Measurements from ENCODE around the gene ZNF460.
A peak's percentile ranks its signal among the peaks of the same experiment; 100 is the strongest.

The ZNF460 gene

DNA sequence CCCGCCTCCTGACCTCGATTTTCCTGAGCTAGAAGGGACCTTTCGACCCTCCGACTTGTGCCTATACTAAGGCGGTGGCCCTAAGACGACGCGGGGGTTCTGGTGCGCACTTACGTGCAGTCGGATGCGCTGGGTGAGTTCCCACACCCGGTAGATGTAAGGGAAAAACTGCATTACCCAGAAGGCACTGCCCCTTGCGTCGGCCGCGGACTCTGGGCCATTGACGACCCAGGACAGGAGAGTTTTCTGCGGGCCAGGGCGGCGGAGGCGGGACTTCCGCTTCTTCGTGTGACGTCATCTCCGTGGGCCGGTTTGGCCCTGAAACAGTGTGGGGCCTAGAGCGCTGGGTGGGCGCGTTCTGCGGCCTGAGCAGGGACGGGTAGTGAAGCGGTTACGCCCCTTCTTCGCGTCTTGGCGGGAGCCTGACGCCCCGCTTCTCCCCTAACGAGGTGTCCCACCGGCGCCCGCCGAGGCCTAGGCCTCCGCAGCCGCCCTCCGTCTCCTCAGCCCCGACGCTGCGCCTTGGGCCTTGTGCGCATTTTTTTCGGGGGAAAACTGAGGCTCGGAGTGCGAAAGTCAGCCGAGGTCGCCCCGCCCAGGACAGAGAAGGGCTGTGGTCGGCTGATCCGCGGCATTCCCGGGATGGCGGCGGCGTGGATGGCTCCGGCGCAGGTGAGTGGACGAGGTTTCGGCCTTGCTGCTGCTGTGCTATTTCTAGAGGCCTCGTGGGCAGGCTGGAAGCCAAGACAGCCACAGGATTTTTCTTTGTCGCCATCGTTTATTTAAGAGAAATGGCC lies at the start of gene ZNF460:
Gene ZNF460 (plus strand): TSS at position 321 of the 797 bp plus-strand sequence. CDS start 322 bp downstream, at position 643.
- peak; percentile 97 for DNase-seq (ENCODE audit: low read depth)

DNA sequence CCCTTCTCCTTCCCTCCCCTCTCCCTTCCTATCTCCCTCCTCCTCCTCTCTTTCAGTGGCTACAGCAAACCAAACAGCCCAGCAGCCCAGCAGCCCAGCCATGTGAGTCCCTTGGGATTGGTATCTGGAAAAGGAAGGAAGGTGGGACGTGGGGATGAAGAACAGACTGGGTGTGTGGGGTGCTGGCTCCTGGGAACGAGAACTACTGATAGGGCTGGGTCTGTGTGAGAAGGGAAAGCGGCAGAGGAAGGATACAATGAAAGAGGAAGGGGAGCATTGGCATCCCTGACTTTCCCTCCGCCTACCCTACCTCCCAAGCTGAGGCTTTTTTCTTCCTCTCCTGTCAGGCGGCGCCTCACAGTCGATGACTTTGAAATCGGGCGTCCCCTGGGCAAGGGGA lies 48.6 kb upstream of the ZNF460 start:
- no peak for DNase-seq (ENCODE audit: low read depth)

DNA sequence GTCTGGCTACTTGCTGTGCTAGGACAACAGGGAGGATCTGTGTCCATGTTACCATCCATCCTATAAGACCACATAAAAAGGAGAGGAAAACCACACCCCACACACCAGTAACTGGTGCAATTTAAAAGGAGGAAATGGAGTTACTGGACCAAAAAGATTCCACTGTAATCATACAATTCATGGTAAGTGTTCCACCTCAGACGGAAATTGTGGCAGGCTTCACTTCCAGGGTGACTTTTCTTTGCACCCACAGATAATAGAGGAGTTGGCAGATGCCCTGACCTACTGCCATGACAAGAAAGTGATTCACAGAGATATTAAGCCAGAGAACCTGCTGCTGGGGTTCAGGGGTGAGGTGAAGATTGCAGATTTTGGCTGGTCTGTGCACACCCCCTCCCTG lies 47.1 kb upstream of the ZNF460 start:
- no peak for DNase-seq (ENCODE audit: low read depth)

DNA sequence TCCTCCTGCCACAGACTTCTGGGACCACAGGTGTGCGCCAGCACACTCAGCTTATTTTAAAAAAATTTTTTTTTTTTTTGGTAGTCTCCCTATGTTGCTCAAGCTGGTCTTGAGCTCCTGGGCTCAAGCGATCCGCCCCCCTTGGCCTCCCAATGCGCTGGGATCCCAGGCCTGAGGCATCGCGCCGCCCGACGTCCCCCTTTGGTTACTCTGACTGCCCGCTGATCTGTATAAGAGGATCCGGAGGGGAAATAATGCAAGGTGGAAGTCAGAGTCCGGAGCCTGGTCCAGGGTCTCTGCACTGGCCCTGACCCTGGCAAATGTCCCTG lies 40.3 kb upstream of the ZNF460 start:
- peak; percentile 11 for DNase-seq (ENCODE audit: low read depth)

DNA sequence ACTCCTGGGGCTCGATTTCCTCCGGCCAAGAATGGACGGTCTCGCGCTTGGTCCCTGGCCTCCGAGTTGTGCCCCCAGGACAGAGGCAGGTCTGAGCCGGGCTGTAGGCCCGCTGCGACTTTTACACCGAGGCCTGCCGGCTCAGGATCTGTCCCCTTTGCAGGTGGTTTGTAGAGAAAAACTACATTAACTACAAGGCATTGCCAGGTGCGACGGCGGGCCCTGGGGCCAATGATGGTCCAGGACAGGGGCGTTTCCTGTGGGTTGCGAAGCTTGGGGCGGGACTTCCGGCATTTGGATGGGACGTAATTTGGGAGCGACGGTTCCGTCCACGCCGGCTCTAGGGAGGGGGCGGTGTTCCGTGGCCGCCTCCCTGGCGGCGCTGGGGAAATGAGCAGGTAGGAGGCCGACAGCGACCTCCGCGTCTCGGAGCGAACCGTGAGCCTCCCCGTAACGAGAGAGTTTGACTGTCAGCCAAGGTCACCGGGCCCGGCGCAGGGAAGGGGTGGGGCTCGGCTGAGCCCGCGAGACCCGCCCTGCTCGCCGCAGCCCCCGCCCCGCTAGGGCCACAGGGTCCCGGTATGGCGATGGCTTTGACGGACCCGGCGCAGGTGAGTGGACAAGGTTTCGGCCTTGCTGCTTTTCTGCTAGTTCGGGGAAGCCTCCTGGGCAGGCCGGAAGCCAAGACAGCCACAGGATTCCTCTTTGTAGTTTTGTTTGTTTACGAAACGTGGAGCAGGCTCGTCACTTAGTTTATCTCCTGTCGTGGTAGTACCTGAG lies 39.8 kb upstream of the ZNF460 start, which contains the start of gene ZNF805:
Gene ZNF805 (plus strand): TSS at position 322 of the 780 bp plus-strand sequence. CDS start 260 bp downstream, at position 582.
- peak; percentile 94 for DNase-seq (ENCODE audit: low read depth)

DNA sequence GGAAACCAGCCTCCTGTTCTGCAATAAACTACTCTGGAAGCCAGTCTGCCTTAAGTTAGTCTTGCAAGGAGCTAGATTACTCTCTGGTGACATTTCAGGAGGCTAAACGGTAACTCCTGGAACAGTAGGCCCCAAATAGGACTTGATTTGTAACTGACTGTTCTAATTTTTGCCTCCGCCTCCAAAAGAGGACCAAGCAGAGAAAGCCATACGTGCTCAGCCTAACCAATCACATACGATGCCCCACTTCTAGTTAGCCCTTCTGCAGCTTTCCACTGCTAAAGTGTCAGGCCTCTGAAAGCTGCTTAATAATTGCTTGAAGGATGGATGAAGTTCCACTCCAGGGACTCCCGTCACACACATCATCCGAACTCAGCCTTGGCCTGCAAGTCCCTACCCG lies 39.1 kb upstream of the ZNF460 start:
- peak; percentile 57 for DNase-seq (ENCODE audit: low read depth)

DNA sequence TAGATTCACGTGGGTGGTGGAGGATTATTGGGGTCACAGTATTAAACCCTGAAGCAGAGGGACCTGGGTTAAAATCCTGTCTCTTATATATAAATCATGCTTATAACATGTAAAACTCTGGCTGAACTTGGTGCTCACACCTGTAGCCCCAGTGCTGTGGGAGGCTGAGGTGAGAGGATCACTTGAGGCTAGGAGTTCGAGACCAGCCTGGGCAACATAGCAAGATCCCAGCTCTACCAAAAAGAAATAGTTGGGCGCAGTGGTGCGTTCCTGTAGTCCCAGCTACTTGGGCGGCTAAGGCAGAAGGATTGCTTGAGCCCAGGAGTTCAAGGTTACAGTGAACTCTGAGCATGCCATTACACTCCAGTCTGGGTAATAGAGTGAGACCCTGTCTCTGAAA lies 37.5 kb upstream of the ZNF460 start:
- no peak for DNase-seq (ENCODE audit: low read depth)

DNA sequence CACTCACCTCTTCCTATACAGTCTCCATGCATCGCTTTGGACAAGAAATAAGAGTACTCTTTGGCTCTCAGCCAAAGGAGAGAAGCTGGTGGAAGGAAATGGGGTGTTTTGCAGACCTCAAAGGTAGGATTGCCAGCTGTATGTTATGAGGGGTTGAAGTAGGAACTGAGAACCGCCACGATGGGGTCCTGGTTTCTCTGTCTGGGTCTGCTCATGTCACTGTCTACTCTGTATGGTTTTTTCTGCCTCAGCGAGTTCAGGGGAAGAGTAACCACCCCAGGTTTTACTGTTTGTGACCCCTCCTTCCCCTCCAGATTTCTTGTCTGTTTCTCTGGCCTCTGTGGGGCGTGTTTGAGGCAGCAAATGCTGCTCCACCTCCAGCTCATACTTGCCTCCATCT lies 35.8 kb upstream of the ZNF460 start:
- no peak for DNase-seq (ENCODE audit: low read depth)

DNA sequence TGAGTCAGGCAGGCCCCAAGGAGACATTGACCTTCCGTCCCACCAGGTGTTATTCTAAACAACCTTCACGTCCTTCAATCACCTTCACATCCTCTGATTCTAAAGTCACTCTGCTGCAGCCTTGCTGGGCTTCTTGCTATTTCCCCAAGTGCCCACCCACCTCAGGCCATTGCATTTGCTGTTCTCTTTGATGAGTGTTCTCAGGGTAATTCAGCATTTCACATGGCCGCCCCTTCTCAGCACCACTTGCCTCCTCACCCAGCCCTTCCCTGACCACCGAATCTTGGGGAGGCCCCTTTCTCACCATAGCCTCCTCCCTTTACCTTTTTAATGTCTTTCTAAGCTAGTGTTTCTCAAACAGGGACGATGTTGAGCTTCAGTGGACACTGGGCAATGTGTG lies 35.2 kb upstream of the ZNF460 start:
- no peak for DNase-seq (ENCODE audit: low read depth)

DNA sequence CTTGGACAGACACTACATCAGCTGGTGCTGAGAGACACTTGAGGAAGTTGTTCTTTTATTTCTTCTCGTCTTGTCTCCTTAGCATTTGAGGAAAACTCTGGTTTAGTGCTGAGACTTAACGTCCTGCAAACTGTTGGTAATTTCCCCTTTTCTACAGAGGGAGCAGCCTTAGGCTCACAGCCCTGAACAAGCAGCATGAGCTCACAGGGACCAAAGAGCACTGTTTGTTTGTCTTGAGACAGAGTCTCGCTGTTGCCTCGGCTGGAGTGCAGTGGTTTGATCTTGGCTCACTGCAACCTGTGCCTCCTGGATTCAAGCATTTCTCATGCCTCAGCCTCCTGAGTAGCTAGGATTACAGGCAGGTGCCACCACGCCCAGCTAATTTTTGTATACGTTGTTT lies 34.3 kb upstream of the ZNF460 start:
- no peak for DNase-seq (ENCODE audit: low read depth)

DNA sequence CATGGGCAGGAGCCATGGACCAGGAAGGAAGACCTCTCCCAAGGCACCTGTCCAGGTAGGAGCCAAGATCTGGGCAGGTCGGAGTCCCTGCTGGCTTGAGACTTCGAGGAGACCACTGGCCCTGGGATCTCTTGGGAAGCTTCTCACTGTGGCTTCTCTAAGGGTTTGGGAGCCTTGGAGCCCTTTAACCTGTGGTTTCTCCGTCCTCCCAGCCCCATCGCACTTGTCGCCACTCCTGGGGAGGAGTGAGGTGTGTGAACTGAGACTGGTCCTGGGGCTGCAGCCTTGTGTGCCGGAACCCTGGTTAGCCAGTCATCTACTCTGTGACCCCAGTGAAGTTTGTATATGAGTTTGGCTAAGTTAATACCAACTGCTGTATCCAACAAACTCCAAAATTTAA lies 31.6 kb upstream of the ZNF460 start:
- no peak for DNase-seq (ENCODE audit: low read depth)

DNA sequence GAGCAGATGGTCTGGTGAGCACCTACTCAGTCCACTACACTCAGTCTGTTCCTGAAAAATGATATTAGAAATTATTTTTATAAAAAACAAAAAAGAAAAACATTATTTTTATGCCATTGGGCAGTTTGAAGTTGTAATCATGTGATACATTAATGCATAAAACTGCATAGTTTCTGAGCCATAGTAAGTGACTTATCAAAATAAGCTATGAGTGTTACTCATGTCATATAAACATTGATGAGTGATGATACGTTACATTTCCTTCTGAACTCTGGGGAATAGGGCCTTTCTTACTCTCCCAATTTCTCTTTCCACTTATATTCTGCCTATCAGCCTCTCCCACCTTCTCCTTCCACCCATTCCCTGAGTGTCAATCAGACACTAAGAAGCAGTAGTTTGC lies 31.0 kb upstream of the ZNF460 start:
- DNase-seq (ENCODE audit: low read depth): peak; percentile 9

DNA sequence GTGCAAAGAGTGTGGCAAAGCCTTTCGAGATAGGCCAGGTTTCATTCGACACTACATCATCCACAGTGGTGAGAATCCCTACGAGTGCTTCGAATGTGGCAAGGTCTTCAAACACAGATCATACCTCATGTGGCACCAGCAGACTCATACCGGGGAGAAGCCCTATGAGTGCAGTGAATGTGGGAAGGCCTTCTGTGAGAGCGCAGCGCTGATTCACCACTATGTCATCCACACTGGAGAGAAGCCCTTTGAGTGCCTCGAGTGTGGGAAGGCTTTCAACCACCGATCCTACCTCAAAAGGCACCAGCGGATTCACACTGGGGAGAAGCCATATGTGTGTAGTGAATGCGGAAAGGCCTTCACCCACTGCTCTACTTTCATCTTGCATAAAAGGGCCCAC lies 26.5 kb upstream of the ZNF460 start:
- DNase-seq (ENCODE audit: low read depth): peak; percentile 19

DNA sequence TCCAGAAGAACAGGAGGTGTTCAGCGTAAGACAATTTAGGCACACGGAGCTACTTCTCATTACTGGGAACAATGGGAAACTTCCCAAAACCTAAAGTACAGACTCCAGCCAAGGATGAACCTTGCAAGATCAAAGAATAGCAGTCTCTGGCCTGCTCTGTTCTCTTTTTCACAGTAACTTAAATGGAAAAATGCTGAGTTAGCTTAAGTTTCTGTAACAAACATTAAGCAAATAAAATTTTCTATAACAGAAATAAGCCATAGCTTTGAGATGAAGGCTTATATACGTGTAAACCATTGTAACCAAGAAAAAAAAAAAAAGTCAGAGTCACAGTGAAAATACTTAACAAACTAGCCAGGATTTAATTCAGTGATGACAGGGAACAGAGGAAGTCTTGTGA lies 18.2 kb upstream of the ZNF460 start:
- DNase-seq (ENCODE audit: low read depth): no peak

DNA sequence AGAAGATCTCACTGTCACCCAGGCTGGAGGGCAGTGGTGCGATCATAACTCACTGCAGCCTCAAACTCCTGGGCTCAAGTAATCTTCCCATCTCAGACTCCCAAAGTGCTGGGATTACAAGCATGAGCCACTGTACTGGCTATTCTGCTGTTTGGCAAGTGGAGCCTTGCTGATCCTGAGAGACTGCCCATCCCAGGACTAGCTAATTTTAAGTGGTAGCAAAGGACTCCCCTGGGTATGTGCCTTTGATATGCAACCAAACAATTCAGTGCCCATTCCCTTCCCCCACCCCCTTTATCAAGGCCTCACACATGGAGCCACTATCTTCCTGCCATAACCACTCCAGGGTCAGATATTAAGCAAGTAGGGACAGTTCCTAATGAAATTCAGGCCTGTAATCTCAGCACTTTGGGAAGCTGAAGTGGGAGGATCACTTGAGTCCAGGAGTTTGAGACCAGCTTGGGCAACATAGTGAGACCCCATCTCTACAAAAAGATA lies 17.0 kb upstream of the ZNF460 start:
- no peak for DNase-seq (ENCODE audit: low read depth)

DNA sequence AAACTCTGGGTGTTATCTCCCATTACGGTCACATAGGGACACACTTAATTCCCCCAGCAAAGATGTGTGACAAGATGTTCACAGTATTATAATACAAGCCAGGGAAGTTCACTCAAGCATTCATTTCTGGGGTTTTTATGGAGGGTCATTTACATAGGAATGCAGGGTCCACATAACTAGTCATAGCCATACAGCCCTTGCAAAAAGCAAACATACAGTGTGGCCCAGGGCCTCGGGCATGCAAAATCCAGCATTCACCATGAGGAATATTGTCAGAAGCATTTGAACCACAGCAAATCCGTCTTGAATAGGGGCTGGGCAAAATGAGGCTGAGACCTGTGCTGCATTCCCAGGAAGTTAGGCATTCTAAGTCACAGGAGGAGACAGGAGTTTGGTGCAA lies 13.0 kb upstream of the ZNF460 start:
- DNase-seq (ENCODE audit: low read depth): no peak

DNA sequence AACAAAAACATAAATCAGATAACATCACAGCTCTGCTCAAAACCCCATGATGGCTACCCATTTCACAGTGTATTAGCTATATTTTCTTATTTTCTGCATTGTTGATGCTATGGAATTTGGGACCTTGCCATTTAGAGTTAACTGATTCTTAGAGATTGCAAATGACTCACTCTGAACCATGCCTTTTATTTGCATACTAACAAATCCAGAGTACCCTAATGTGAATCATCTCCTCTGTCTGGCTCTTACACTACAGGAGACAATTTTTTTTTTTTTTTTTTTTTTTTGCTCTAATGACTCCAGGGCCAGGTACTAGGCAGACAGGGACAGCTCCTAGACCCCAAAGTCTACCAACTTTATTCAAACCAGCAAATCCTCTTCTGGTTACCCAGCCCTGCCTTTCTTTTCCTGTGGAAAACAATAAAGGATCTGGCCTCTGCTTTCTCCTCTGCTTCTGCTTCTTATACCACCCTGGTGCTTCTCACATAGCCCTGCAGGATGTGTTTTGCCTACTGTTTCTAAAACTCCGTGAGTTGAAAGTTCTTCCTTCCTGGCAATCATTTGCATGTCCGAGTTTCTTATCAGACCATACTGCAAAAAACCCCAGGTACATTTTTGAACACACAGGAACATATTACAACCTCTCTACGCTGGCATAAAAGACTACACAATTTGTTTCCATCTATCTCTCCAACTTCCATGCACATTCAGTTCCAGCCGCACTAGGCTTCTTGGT lies 10.6 kb upstream of the ZNF460 start:
- DNase-seq (ENCODE audit: low read depth): peak; percentile 95

DNA sequence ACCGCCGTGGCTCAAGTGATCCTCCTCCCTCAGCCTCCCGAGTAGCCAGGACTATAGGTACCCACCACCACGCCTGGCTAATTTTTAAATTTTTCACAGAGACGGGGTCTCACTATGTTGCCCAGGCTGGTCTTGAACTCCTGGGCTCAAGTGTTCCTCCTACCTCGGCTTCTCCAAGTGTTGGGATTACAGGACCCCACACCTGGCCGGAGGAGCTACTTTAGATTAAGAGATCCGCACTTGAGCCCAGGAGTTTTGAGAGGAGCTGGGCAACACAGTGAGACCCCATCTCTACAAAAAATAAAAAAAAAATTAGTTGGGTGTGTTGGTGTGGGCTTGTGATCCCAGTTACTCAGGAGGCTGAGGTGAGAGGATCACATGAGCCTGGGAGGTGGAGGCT lies 9.0 kb upstream of the ZNF460 start:
- no peak for DNase-seq (ENCODE audit: low read depth)

DNA sequence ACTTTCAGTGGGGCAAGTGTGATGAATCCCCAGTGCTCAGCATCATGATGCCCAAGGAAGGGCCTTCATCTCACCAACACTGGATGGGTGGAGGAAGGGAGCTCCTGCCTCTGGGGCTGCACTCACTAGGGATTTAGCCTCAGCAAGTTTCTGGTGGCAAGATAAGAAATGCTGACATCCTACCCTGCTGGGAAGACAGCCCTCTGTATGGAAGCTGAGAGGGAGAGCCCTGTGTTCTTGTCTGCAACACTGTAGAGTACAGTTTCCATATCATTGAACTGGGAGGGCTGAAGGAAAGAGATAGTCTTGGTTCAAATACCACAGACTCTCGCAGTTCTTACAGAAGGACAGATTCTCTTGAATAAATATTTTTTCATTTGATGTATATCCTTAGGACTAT lies 7.3 kb upstream of the ZNF460 start:
- no peak for DNase-seq (ENCODE audit: low read depth)

DNA sequence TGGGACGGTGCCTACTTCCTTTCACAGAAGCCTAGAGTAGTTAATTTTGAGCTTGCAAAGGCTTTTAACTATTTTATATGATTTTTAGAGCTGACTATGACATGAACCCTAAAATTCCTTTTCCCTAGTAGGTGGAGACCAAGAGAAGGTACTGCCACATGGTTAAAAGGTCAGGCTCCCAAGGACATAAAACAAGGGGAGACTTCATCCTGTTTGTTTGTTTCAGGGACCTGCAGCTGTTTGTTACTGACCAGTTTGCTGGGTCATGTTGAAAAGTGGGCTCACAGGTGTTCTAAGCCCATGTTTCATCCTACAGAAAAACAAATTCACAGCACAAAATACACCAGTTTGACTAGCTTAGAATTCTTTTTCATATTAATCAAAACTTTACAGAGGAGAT lies 3.9 kb upstream of the ZNF460 start:
- DNase-seq (ENCODE audit: low read depth): no peak

DNA sequence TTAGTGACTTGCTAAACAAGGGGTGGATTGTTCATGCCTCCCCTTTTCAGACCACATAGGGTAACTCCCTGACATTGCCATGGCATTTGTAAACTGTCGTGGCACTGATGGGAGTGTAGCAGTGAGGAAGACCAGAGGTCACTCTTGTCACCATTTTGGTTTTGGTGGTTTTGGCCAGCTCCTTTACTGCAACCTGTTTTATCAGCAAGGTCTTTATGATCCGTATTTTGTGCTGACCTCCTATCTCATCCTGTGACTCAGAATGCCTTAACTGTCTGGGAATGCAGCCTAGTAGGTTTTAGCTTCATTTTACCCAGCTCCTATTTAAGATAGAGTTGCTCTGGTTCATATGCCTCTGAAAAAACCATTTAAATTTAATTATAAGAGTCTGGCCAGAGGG lies 1.8 kb upstream of the ZNF460 start:
- peak; percentile 88 for DNase-seq (ENCODE audit: low read depth)

DNA sequence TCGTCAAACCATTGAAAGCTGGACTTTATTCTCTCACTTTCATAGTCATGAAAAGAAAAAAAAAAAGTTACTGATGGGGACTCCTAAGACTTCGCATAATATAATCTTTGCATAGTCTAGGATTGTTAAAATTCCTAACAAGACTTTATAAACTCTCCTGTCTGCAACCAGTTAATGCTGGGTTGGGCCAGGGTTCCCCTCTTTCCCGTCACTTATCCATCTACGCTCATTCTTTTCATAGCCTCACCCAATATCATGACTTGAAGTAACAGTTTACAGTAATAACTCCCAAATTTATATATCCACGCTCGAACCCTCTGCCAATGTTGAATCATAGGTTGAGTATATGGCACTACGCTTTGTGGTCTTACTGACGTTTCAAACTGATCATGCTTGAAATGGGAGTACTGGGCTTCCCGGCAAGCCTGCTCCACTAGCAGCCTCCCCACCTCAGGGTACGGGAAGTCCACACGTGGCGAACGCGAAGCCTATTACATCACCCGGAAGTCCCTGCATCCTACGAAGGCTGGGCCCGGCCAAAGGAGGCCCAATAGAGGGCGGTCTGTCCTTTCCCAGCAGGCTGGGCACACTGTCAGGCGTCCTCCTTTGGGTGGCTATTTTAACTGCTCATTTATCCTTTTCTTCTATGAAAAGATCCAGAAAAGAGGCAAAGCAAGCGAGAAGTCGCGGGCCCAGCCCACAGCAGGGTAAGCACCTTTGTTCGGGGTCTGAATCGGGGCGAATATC lies 694 bp upstream of the ZNF460 start:
- peak; percentile 99 for DNase-seq (ENCODE audit: low read depth)

Data from iris pigment epithelial cell (primary cell).